ENCODE results near the gene UBE2E3. TPM values are rescaled to one million over a fixed set of nuclear protein-coding genes. Genes with fewer than 3 reads are reported as not detected.

UBE2E3 gene
- total and polyA plus RNA-seq, 4 donors, result 21.3 to 51.5 (median 32.0) TPM

DNA sequence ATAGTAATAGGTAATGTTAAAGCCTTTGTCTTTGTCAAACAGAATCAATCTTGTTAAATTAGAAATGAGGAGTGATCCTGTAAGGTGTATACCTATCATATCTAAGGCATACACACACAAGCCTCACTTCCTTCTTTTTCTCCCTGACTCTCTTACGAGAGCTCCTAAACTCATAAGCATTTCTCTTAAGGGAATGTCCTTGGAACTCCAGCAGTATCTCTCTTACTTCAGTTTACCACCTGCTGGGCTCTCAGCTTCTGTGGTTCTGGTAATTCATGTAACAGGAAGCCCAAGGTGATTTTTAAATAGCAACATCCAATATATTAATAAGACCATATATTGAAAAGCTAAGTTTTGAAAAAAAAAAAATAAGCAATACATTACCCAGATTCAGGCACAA, 85.9 kb downstream of the UBE2E3 start:
- no peaks in the 10 kb centered on the region for H3K36me3 ChIP-seq (ENCODE audit: control insufficient read depth in 4 of 4, insufficient read depth in 3 of 4, low read depth in 1 of 4, low read length in 3 of 4)
- no peak overlapping the region for H3K9ac ChIP-seq (ENCODE audit: low read depth in 1 of 2, low read length in 2 of 2)
- H3K27ac ChIP-seq (ENCODE audit: low read depth in 1 of 2, low read length in 2 of 2), result no peak overlapping the region
- TF ChIP-seq, protein P1, sequence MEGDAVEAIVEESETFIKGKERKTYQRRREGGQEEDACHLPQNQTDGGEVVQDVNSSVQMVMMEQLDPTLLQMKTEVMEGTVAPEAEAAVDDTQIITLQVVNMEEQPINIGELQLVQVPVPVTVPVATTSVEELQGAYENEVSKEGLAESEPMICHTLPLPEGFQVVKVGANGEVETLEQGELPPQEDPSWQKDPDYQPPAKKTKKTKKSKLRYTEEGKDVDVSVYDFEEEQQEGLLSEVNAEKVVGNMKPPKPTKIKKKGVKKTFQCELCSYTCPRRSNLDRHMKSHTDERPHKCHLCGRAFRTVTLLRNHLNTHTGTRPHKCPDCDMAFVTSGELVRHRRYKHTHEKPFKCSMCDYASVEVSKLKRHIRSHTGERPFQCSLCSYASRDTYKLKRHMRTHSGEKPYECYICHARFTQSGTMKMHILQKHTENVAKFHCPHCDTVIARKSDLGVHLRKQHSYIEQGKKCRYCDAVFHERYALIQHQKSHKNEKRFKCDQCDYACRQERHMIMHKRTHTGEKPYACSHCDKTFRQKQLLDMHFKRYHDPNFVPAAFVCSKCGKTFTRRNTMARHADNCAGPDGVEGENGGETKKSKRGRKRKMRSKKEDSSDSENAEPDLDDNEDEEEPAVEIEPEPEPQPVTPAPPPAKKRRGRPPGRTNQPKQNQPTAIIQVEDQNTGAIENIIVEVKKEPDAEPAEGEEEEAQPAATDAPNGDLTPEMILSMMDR (IDR thresholded peaks at IDR 0.05; ENCODE audit: low read depth, low read length, missing input control), result no peak
- no peak for TF ChIP-seq EGR1 (IDR thresholded peaks at IDR 0.05; ENCODE audit: low read depth in 2 of 2)
- no peak for TF ChIP-seq HNF4A (conservative IDR thresholded peaks at IDR 0.05)
- TF ChIP-seq, protein P2, sequence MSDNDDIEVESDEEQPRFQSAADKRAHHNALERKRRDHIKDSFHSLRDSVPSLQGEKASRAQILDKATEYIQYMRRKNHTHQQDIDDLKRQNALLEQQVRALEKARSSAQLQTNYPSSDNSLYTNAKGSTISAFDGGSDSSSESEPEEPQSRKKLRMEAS (IDR thresholded peaks at IDR 0.05), result no peak
- TF ChIP-seq TAF1 (conservative IDR thresholded peaks at IDR 0.05), result no peak
- TF ChIP-seq HNF4G (IDR thresholded peaks at IDR 0.05), result no peak
- TF ChIP-seq SP1 (IDR thresholded peaks at IDR 0.05), result no peak
- TF ChIP-seq, protein P3, sequence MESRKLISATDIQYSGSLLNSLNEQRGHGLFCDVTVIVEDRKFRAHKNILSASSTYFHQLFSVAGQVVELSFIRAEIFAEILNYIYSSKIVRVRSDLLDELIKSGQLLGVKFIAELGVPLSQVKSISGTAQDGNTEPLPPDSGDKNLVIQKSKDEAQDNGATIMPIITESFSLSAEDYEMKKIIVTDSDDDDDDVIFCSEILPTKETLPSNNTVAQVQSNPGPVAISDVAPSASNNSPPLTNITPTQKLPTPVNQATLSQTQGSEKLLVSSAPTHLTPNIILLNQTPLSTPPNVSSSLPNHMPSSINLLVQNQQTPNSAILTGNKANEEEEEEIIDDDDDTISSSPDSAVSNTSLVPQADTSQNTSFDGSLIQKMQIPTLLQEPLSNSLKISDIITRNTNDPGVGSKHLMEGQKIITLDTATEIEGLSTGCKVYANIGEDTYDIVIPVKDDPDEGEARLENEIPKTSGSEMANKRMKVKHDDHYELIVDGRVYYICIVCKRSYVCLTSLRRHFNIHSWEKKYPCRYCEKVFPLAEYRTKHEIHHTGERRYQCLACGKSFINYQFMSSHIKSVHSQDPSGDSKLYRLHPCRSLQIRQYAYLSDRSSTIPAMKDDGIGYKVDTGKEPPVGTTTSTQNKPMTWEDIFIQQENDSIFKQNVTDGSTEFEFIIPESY (IDR thresholded peaks at IDR 0.05), result no peak
- TF ChIP-seq NR2F2 (IDR thresholded peaks at IDR 0.05), result no peak
- TF ChIP-seq JUND (IDR thresholded peaks at IDR 0.05), result no peak
- TF ChIP-seq RXRA (IDR thresholded peaks at IDR 0.05), result no peak
- TF ChIP-seq, protein P4, sequence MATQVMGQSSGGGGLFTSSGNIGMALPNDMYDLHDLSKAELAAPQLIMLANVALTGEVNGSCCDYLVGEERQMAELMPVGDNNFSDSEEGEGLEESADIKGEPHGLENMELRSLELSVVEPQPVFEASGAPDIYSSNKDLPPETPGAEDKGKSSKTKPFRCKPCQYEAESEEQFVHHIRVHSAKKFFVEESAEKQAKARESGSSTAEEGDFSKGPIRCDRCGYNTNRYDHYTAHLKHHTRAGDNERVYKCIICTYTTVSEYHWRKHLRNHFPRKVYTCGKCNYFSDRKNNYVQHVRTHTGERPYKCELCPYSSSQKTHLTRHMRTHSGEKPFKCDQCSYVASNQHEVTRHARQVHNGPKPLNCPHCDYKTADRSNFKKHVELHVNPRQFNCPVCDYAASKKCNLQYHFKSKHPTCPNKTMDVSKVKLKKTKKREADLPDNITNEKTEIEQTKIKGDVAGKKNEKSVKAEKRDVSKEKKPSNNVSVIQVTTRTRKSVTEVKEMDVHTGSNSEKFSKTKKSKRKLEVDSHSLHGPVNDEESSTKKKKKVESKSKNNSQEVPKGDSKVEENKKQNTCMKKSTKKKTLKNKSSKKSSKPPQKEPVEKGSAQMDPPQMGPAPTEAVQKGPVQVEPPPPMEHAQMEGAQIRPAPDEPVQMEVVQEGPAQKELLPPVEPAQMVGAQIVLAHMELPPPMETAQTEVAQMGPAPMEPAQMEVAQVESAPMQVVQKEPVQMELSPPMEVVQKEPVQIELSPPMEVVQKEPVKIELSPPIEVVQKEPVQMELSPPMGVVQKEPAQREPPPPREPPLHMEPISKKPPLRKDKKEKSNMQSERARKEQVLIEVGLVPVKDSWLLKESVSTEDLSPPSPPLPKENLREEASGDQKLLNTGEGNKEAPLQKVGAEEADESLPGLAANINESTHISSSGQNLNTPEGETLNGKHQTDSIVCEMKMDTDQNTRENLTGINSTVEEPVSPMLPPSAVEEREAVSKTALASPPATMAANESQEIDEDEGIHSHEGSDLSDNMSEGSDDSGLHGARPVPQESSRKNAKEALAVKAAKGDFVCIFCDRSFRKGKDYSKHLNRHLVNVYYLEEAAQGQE (IDR thresholded peaks at IDR 0.05), result no peak
- TF ChIP-seq FOXA2 (IDR thresholded peaks at IDR 0.05), result no peak
- no peak for TF ChIP-seq FOXA1 (IDR thresholded peaks at IDR 0.05)
- TF ChIP-seq GABPA (IDR thresholded peaks at IDR 0.05 in 1 of 2, conservative IDR thresholded peaks at IDR 0.05 in 1 of 2), result no peak
- TF ChIP-seq RAD21 (IDR thresholded peaks at IDR 0.05), result no peak
- TF ChIP-seq, protein P5, sequence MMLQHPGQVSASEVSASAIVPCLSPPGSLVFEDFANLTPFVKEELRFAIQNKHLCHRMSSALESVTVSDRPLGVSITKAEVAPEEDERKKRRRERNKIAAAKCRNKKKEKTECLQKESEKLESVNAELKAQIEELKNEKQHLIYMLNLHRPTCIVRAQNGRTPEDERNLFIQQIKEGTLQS (IDR thresholded peaks at IDR 0.05), result no peak
- TF ChIP-seq YY1 (IDR thresholded peaks at IDR 0.05), result no peak
- no peak for DNase-seq (ENCODE audit: low spot score)
- no peaks in the 10 kb centered on the region for H3K4me1 ChIP-seq (ENCODE audit: control insufficient read depth in 4 of 4, insufficient read depth in 4 of 4, low read length in 3 of 4)
- H3K27me3 ChIP-seq (ENCODE audit: control insufficient read depth in 4 of 4, insufficient read depth in 4 of 4, low read length in 3 of 4), result no peaks in the 10 kb centered on the region
- no peaks in the 10 kb centered on the region for H3K9me3 ChIP-seq (ENCODE audit: control insufficient read depth in 4 of 4, low read length in 3 of 4)
- WGBS, result 84% methylated on average over 1 of the region's 1 CpG
- no peak overlapping the region for H3K4me3 ChIP-seq (ENCODE audit: low read depth in 1 of 3, low read length in 3 of 3)

Measured in liver (tissue), 9 donors.